GM19452 (cell line): ENCODE results near the gene ABCA12.

Experiments used
- ATAC-seq: cut with Tn5 transposase; IDR thresholded peaks from one replicate; pipeline ENCODE4 v1.9.1; 2021; ENCODE audit not compliant: unreplicated experiment

The ABCA12 gene

GRCh38 chr2:215137329-215137686, 1.1 kb downstream of the ABCA12 start:
- ATAC-seq, result no peak

- peak; percentile 55 for ATAC-seq
Measured at GRCh38 chr2:215136669-215137328, 1.6 kb downstream of the ABCA12 start.

GRCh38 chr2:215120401-215120800, 18.0 kb downstream of the ABCA12 start:
- no peak for ATAC-seq

GRCh38 chr2:215119847-215120246, 18.6 kb downstream of the ABCA12 start:
- ATAC-seq, result no peak

- ATAC-seq, result no peak
Measured at GRCh38 chr2:215110918-215111317, 27.5 kb downstream of the ABCA12 start.

- no peak for ATAC-seq
Measured at GRCh38 chr2:215107216-215108056, 31.0 kb downstream of the ABCA12 start.

- ATAC-seq, result no peak
Measured at GRCh38 chr2:215105607-215106354, 32.6 kb downstream of the ABCA12 start.

GRCh38 chr2:215104226-215104625, 34.2 kb downstream of the ABCA12 start:
- ATAC-seq, result no peak

- ATAC-seq, result no peak
Measured at GRCh38 chr2:215098875-215099274, 39.6 kb downstream of the ABCA12 start.

- ATAC-seq, result no peak
Measured at GRCh38 chr2:215084080-215084479, 54.3 kb downstream of the ABCA12 start.

- ATAC-seq, result no peak
Measured at GRCh38 chr2:215083146-215083545, 55.3 kb downstream of the ABCA12 start.

GRCh38 chr2:215082446-215082845, 56.0 kb downstream of the ABCA12 start:
- no peak for ATAC-seq

GRCh38 chr2:215080545-215080944, 57.9 kb downstream of the ABCA12 start:
- no peak for ATAC-seq

GRCh38 chr2:215071676-215072075, 66.8 kb downstream of the ABCA12 start:
- ATAC-seq, result no peak

- ATAC-seq, result no peak
Measured at GRCh38 chr2:215068399-215068798, 70.0 kb downstream of the ABCA12 start.

- no peak for ATAC-seq
Measured at GRCh38 chr2:215066124-215066523, 72.3 kb downstream of the ABCA12 start.

GRCh38 chr2:215063526-215063925, 74.9 kb downstream of the ABCA12 start:
- ATAC-seq, result no peak

- no peak for ATAC-seq
Measured at GRCh38 chr2:215060861-215061536, 77.4 kb downstream of the ABCA12 start.

- ATAC-seq, result no peak
Measured at GRCh38 chr2:215059724-215060123, 78.7 kb downstream of the ABCA12 start.

GRCh38 chr2:215055891-215056290, 82.5 kb downstream of the ABCA12 start:
- ATAC-seq, result no peak

- ATAC-seq, result no peak
Measured at GRCh38 chr2:215052810-215053209, 85.6 kb downstream of the ABCA12 start.
